Activated CD8-positive, alpha-beta memory T cell treated with anti-CD3 and anti-CD28 coated beads, Interleukin-2, amount 50 U/mL, for 1 hour (primary cell): ENCODE measurements around the gene TLX1.
"Not testable (repeated sequence)": the region's sequence is repeated elsewhere in the genome, so short reads cannot be mapped to it uniquely, and the experiment has no call there.

Source experiments
- DNase-seq: peaks from one replicate; pipeline ENCODE4 v3.0.0-alpha.2; 2020; ENCODE audit errors: extremely low read depth

The TLX1 gene

GRCh38 chr10:101152316-101152715, 21.2 kb downstream of the TLX1 start:
- no peak for DNase-seq

GRCh38 chr10:101154506-101154905, 23.4 kb downstream of the TLX1 start:
- not testable (repeated sequence) for DNase-seq

GRCh38 chr10:101155896-101156295, 24.8 kb downstream of the TLX1 start:
- no peak for DNase-seq

GRCh38 chr10:101157756-101158458, 26.8 kb downstream of the TLX1 start:
- no peak for DNase-seq

- no peak for DNase-seq
Observed at GRCh38 chr10:101158459-101159058, 27.5 kb downstream of the TLX1 start.

GRCh38 chr10:101161494-101162299, 30.6 kb downstream of the TLX1 start:
- DNase-seq: peak; percentile 52

GRCh38 chr10:101162677-101163076, 31.6 kb downstream of the TLX1 start:
- DNase-seq: no peak

- DNase-seq: no peak
Observed at GRCh38 chr10:101164020-101164419, 32.9 kb downstream of the TLX1 start.

- DNase-seq: no peak
Observed at GRCh38 chr10:101165736-101166135, 34.6 kb downstream of the TLX1 start.

- DNase-seq: no peak
Observed at GRCh38 chr10:101166430-101166829, 35.3 kb downstream of the TLX1 start.

- no peak for DNase-seq
Observed at GRCh38 chr10:101172741-101173140, 41.6 kb downstream of the TLX1 start.

- DNase-seq: no peak
Observed at GRCh38 chr10:101174319-101174718, 43.2 kb downstream of the TLX1 start.

- no peak for DNase-seq
Observed at GRCh38 chr10:101176577-101176976, 45.5 kb downstream of the TLX1 start.

- DNase-seq: no peak
Observed at GRCh38 chr10:101182936-101183335, 51.8 kb downstream of the TLX1 start.

GRCh38 chr10:101183458-101184183, 52.5 kb downstream of the TLX1 start:
- DNase-seq: no peak
